ENCODE data around the gene SLCO1C1.
"Not testable (repeated sequence)": the region's sequence is repeated elsewhere in the genome, so short reads cannot be mapped to it uniquely, and the experiment has no call there.

Gene SLCO1C1

DNA sequence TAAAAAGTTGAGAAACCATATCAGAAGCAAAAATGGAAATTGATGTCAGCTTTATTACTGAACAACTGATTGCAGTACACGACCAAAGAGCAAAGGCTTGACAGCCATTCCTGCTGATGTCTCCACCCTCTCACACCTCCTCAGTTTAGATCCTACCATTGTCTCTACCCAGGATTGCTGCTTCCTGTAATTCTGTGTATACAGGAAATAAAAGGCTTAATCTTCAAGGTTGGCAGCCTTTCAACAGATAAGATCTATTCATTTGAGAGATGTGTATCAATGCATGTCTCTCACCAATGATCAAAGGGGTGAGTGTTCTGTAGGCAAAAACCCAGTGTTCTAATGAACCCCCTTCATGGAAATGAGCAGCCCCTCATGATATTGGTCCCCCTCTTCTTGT is 27.0 kb downstream of the SLCO1C1 start:
- no peak overlapping the region for H3K4me3 Mint-ChIP-seq
- no peaks in the 10 kb centered on the region for H3K9me3 Mint-ChIP-seq
- ATAC-seq (replicated peaks; ENCODE audit: extremely low read depth, poor library complexity, severe bottlenecking) (no peak), DNase-seq (ENCODE audit: low spot score in 2 of 2) (no peak)
- H3K27me3 Mint-ChIP-seq = no peaks in the 10 kb centered on the region
- no peaks in the 10 kb centered on the region for H3K36me3 Mint-ChIP-seq (ENCODE audit: insufficient read depth)
- no peaks in the 10 kb centered on the region for H3K4me1 Mint-ChIP-seq
- no peak overlapping the region for H3K27ac Mint-ChIP-seq (ENCODE audit: low read depth)

DNA sequence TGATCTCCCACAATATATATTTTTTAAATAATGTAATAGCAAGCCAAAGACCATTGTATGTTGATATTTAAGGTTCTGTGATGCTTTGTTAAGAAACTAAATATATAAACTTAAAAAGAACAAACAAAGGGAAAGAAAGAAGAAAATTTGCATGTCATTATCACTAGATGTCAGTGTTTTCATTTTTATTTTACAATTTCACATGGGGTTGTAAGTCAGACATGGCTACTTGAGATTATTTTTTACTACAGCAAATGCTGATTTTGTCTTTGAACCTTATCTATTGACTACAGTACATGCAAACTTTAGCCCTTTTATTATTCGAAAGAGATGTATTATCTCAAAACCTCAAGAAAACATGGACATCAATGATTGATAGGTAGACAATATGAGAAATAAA is 36.1 kb downstream of the SLCO1C1 start:
- no peaks in the 10 kb centered on the region for H3K27me3 Mint-ChIP-seq
- ATAC-seq (replicated peaks; ENCODE audit: extremely low read depth, poor library complexity, severe bottlenecking) (no peak), DNase-seq (ENCODE audit: low spot score in 2 of 2) (no peak)
- no peak overlapping the region for H3K4me3 Mint-ChIP-seq
- H3K36me3 Mint-ChIP-seq (ENCODE audit: insufficient read depth) = no peaks in the 10 kb centered on the region
- peaks cover 11% of the 10 kb centered on the region for H3K9me3 Mint-ChIP-seq
- no peaks in the 10 kb centered on the region for H3K4me1 Mint-ChIP-seq
- no peak overlapping the region for H3K27ac Mint-ChIP-seq (ENCODE audit: low read depth)

DNA sequence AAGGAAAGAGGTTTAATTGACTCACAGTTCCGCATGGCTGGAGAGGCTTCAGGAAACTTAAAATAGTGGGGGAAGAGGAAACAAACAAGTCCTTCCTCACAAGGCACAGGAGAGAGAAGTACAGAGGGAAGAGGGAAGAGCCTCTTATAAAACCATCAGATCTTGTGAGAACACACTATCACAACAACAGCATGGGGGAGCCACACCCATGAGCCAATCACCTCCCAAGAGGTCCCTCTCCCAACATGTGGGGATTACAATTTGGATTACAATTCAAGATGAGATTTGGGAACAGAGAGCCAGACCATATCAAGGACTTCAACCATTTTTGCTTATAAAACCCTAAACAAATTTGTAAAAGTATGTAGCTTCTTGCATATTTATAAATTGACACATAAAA is 45.8 kb downstream of the SLCO1C1 start:
- H3K27ac Mint-ChIP-seq (ENCODE audit: low read depth) = no peak overlapping the region
- H3K36me3 Mint-ChIP-seq (ENCODE audit: insufficient read depth) = no peaks in the 10 kb centered on the region
- no peak overlapping the region for H3K4me3 Mint-ChIP-seq
- DNase-seq (ENCODE audit: low spot score in 2 of 2) (no peak), ATAC-seq (replicated peaks; ENCODE audit: extremely low read depth, poor library complexity, severe bottlenecking) (no peak)
- H3K4me1 Mint-ChIP-seq = no peaks in the 10 kb centered on the region
- peaks cover 11% of the 10 kb centered on the region for H3K9me3 Mint-ChIP-seq
- H3K27me3 Mint-ChIP-seq = no peaks in the 10 kb centered on the region

DNA sequence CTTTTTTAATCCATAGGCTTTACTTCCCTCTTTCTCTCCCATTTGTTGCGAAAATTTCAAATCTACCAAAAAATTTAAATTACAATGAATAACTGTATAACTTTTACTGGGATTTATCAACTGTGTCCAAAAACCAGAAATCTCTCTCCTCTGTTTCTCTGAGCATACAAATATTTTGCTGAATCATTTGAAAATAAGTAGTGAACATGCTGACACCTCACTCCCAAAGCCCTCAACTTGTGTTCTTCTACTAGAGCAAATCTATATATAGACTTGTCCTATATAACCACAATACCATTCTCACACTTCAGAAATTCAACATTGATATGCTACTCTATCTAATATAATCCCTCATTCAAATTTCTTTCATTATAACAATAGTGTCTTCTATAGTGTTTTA is 53.1 kb downstream of the SLCO1C1 start:
- no peak overlapping the region for H3K4me3 Mint-ChIP-seq
- no peak for DNase-seq (ENCODE audit: low spot score in 2 of 2)

DNA sequence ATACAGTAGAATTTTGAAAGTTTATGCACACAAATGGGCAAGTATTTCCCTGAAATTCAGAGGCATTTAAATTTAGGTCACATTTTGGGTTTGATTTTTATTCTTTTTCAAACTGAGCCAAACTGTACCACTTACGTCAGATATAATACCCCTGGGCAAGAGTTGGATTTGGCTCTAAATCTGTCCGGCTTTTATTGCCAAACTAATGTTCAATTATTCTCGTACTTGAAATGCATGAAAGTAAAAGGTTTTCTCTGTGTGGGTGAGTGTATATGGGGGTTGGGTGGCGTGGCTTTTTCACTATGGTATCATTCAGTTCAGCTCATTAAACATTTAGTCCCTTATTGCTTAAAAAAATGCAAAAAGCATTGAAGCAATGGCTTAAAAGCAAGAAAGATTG is 55.9 kb downstream of the SLCO1C1 start:
- H3K36me3 Mint-ChIP-seq (ENCODE audit: insufficient read depth) = no peaks in the 10 kb centered on the region
- H3K9me3 Mint-ChIP-seq = peaks cover 15% of the 10 kb centered on the region
- no peak overlapping the region for H3K4me3 Mint-ChIP-seq
- no peak overlapping the region for H3K27ac Mint-ChIP-seq (ENCODE audit: low read depth)
- ATAC-seq (replicated peaks; ENCODE audit: extremely low read depth, poor library complexity, severe bottlenecking) (no peak), DNase-seq (ENCODE audit: low spot score in 2 of 2) (no peak)
- no peaks in the 10 kb centered on the region for H3K27me3 Mint-ChIP-seq
- no peaks in the 10 kb centered on the region for H3K4me1 Mint-ChIP-seq

More for the DNA sequence above, 53.1 kb downstream of the SLCO1C1 start:
- no peaks in the 10 kb centered on the region for H3K4me1 Mint-ChIP-seq
- no peak overlapping the region for H3K27ac Mint-ChIP-seq (ENCODE audit: low read depth)
- H3K9me3 Mint-ChIP-seq = peaks cover 15% of the 10 kb centered on the region
- ATAC-seq (replicated peaks; ENCODE audit: extremely low read depth, poor library complexity, severe bottlenecking) = no peak
- H3K27me3 Mint-ChIP-seq = no peaks in the 10 kb centered on the region
- H3K36me3 Mint-ChIP-seq (ENCODE audit: insufficient read depth) = no peaks in the 10 kb centered on the region

DNA sequence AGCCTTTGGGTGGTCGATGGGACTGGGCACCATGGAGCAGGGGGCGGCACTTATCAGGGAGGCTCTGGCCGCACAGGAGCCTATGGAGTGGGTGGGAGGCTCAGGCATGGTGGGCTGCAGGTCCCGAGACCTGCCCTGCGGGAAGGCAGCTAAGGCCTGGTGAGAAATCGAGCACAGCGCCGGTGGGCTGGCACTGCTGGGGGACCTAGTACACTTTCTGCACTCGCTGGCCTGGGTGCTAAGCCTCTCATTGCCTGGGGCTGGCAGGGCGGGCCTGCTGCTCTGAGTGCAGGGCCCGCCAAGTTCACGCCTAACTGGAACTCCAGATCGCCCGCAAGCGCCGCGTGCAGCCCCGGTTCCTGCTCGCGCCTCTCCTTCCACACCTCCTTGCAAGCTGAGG is 82.3 kb downstream of the SLCO1C1 start:
- no peak for ATAC-seq (replicated peaks; ENCODE audit: extremely low read depth, poor library complexity, severe bottlenecking)
- no peak overlapping the region for H3K4me3 Mint-ChIP-seq
- H3K4me1 Mint-ChIP-seq = no peaks in the 10 kb centered on the region
- peaks cover 16% of the 10 kb centered on the region for H3K9me3 Mint-ChIP-seq
- H3K36me3 Mint-ChIP-seq (ENCODE audit: insufficient read depth) = peaks cover 2% of the 10 kb centered on the region
- DNase-seq (ENCODE audit: low spot score in 2 of 2) = no peak
- no peak overlapping the region for H3K27ac Mint-ChIP-seq (ENCODE audit: low read depth)
- no peaks in the 10 kb centered on the region for H3K27me3 Mint-ChIP-seq

DNA sequence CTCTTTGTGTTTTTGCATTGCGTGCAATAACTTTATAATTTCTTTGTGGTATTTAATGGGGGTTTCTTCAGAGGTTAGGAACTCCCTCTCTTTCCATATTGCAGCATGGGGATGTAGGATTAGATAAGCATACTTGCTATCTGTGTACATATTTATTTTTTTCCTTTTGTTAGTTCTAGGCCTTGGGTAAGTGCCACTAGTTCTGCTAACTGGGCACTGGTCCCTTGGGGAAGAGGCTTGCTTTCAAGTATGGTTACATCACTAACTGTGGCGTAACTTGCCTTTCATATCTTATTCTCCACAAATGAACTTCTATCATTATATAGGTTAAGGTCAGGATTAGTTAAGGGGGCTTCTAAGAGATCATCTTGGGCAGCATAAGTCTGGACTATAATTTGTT is 83.8 kb downstream of the SLCO1C1 start:
- Mint-ChIP-seq H3K27me3 (no peaks in the 10 kb centered on the region), H3K9me3 (peaks cover 16% of the 10 kb centered on the region), H3K36me3 (ENCODE audit: insufficient read depth) (peaks cover 2% of the 10 kb centered on the region), H3K4me3 (no peak overlapping the region), H3K27ac (ENCODE audit: low read depth) (no peak overlapping the region), H3K4me1 (no peaks in the 10 kb centered on the region)
- ATAC-seq (replicated peaks; ENCODE audit: extremely low read depth, poor library complexity, severe bottlenecking) (no peak), DNase-seq (ENCODE audit: low spot score in 2 of 2) (no peak)

DNA sequence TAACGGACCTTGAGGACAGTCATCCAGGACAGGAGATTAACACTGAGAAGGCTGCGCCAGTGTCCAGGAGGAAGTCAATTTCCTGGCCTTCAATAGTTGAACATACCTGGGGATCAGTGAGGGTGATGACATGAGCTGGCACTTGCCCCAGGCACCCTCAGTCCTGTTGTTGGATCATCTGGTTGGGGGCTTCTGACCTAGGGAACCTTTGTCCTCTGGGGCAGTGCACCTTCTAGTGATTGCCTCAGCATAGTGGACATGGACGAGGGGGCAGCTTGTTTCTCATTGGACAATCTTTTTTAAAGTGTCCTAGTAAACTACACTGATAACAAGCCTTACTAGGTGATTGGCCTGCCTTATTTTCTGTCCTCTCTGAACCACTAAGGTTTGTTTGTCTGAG is 84.8 kb downstream of the SLCO1C1 start:
- H3K9me3 Mint-ChIP-seq = peaks cover 23% of the 10 kb centered on the region
- DNase-seq (ENCODE audit: low spot score in 2 of 2); H3K36me3 Mint-ChIP-seq (ENCODE audit: insufficient read depth); H3K27ac Mint-ChIP-seq (ENCODE audit: low read depth); ATAC-seq (replicated peaks; ENCODE audit: extremely low read depth, poor library complexity, severe bottlenecking); H3K4me3 Mint-ChIP-seq; H3K27me3 Mint-ChIP-seq; H3K4me1 Mint-ChIP-seq: not testable (repeated sequence)

DNA sequence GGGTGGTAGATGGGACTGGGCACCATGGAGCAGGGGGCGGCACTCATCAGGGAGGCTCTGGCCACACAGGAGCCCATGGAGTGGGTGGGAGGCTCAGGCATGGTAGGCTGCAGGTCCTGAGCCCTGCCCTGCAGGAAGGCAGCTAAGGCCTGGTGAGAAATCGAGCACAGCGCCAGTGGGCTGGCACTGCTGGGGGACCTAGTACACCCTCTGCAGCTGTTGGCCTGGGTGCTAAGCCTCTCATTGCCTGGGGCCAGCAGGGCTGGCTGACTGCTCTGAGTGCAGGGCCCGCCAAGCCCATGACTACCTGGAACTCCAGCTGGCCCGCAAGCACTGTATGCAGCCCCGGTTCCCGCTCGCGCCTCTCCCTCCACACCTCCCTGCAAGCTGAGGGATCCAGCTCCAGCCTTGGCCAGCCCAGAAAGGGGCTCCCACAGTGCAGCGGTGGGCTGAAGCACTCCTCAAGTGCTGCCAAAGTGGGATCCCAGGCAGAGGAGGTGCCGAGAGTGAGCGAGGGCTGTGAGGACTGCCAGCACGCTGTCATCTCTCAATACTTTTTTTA is 88.7 kb downstream of the SLCO1C1 start:
- ATAC-seq (replicated peaks; ENCODE audit: extremely low read depth, poor library complexity, severe bottlenecking); H3K36me3 Mint-ChIP-seq (ENCODE audit: insufficient read depth); DNase-seq (ENCODE audit: low spot score in 2 of 2); H3K27ac Mint-ChIP-seq (ENCODE audit: low read depth); H3K27me3 Mint-ChIP-seq; H3K4me3 Mint-ChIP-seq; H3K4me1 Mint-ChIP-seq: not testable (repeated sequence)
- peaks cover 23% of the 10 kb centered on the region for H3K9me3 Mint-ChIP-seq

DNA sequence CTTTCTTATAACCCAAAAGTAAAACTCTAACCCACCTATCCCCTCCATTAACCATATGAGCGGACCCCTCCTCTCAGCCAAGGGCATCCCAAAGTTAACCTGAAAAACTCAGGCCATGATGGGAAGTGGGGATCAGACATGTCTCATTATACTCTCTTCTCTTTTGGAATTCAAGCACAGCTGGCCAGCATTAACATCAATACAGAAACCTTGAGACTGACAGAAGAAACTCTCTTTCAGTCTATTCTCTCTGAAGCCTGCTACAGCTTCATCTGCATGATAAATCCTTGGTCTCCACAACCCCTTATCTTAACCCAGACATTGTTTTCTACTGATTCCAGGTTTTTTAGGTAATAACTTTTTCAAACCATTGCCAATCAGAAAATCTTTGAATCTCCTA is 97.8 kb downstream of the SLCO1C1 start:
- ATAC-seq (replicated peaks; ENCODE audit: extremely low read depth, poor library complexity, severe bottlenecking) (no peak), DNase-seq (ENCODE audit: low spot score in 2 of 2) (no peak)
- Mint-ChIP-seq H3K27ac (ENCODE audit: low read depth) (no peak overlapping the region), H3K4me3 (no peak overlapping the region), H3K36me3 (ENCODE audit: insufficient read depth) (no peaks in the 10 kb centered on the region), H3K4me1 (no peaks in the 10 kb centered on the region), H3K9me3 (peaks cover 4% of the 10 kb centered on the region), H3K27me3 (no peaks in the 10 kb centered on the region)

DNA sequence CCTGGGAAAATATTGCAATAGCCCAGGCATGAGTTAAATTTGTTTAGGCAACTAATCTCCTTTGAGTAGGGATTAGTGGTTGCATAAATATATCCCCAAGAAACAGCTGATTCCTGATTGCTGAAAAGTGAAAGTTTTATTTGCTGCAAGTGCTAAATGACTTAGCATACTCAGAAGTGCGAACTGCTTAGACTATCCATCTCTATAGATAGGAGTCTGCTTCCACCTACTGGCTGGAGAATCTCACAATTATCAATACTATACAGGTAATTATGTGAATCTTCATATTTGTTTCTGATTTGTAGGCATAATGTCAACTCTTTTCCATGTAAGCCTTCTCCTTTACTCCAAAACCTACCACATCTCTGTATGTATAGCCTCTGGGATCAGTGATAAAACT is 103.4 kb downstream of the SLCO1C1 start:
- no peaks in the 10 kb centered on the region for H3K4me1 Mint-ChIP-seq
- no peaks in the 10 kb centered on the region for H3K36me3 Mint-ChIP-seq (ENCODE audit: insufficient read depth)
- H3K27ac Mint-ChIP-seq (ENCODE audit: low read depth) = no peak overlapping the region
- ATAC-seq (replicated peaks; ENCODE audit: extremely low read depth, poor library complexity, severe bottlenecking) (no peak), DNase-seq (ENCODE audit: low spot score in 2 of 2) (no peak)
- H3K4me3 Mint-ChIP-seq = no peak overlapping the region
- H3K9me3 Mint-ChIP-seq = no peaks in the 10 kb centered on the region
- no peaks in the 10 kb centered on the region for H3K27me3 Mint-ChIP-seq

DNA sequence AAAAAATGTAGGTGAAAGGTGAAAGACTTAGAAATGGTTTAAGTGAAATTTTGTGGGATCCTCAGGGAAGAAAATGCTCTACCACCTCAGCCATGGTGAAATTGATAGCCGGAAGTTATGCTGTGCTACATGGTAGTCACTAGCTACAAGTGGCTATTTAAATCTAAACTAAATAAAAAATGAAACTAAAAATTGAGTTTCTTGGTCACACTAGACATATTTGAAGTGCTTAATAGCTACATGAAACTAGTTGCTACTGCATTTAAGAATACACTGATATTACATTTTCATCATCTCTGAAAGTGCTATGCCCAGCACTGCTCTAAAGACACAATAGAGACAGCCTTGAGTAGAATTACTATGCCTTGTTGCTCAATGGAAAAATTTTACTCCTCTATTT is 105.0 kb downstream of the SLCO1C1 start:
- no peaks in the 10 kb centered on the region for H3K9me3 Mint-ChIP-seq
- ATAC-seq (replicated peaks; ENCODE audit: extremely low read depth, poor library complexity, severe bottlenecking) (no peak), DNase-seq (ENCODE audit: low spot score in 2 of 2) (no peak)
- no peak overlapping the region for H3K4me3 Mint-ChIP-seq
- H3K36me3 Mint-ChIP-seq (ENCODE audit: insufficient read depth) = no peaks in the 10 kb centered on the region
- H3K27me3 Mint-ChIP-seq = no peaks in the 10 kb centered on the region
- H3K4me1 Mint-ChIP-seq = no peaks in the 10 kb centered on the region
- H3K27ac Mint-ChIP-seq (ENCODE audit: low read depth) = no peak overlapping the region

DNA sequence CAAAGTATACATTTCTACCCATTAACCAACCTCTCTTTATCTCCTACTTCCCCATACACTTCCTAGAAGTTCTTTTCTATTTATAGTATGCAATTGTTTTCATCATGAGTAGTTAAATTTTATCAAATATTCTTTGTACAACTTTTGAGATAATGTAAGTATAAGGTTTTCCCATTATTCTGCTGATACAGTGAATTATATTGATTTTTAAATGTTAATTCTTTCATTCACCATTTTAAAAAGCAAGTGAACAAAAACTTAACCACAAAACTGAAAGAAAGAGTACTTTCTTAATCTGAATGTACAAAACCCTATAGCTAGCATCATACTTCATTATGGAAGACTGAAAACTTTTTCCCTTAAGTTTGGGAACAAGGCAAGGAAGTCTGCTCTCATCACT is 105.9 kb downstream of the SLCO1C1 start:
- Mint-ChIP-seq H3K36me3 (ENCODE audit: insufficient read depth) (no peaks in the 10 kb centered on the region), H3K27me3 (no peaks in the 10 kb centered on the region), H3K27ac (ENCODE audit: low read depth) (no peak overlapping the region), H3K9me3 (no peaks in the 10 kb centered on the region), H3K4me1 (no peaks in the 10 kb centered on the region), H3K4me3 (no peak overlapping the region)
- DNase-seq (ENCODE audit: low spot score in 2 of 2) (no peak), ATAC-seq (replicated peaks; ENCODE audit: extremely low read depth, poor library complexity, severe bottlenecking) (no peak)
